ENCODE results near the gene IQSEC3.

The IQSEC3 gene

GRCh38 chr12:212415-212714, 145.8 kb downstream of the IQSEC3 start (continued):
- TF ChIP-seq ZNF426 (tag by site-specific recombination; IDR thresholded peaks at IDR 0.05) (no peak), ZBTB49 (tag by site-specific recombination; IDR thresholded peaks at IDR 0.05; ENCODE audit: low read depth) (no peak)
- TF ChIP-seq, protein P1, sequence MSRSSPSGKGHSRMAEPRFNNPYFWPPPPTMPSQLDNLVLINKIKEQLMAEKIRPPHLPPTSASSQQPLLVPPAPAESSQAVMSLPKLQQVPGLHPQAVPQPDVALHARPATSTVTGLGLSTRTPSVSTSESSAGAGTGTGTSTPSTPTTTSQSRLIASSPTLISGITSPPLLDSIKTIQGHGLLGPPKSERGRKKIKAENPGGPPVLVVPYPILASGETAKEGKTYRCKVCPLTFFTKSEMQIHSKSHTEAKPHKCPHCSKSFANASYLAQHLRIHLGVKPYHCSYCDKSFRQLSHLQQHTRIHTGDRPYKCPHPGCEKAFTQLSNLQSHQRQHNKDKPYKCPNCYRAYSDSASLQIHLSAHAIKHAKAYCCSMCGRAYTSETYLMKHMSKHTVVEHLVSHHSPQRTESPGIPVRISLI (tag by site-specific recombination; IDR thresholded peaks at IDR 0.05) = no peak

GRCh38 chr12:212715-213526, 146.4 kb downstream of the IQSEC3 start:
- H3K9me3 ChIP-seq (ENCODE audit: control insufficient read depth, insufficient read depth, low read depth, low read length) = no peaks in the 10 kb centered on the region
- no peak overlapping the region for H3K27ac ChIP-seq (ENCODE audit: extremely low read depth, low read depth, low read length)
- ChIA-PET POLR2A (no interaction called here), CTCF (interaction anchor here (0.6 to 2.3 kb wide), 4 partner anchors 8 to 185 kb away, joined by 3 to 17 read pairs (median 3); no protein-coding TSS in a partner anchor)
- no peaks in the 10 kb centered on the region for H3K4me1 ChIP-seq (ENCODE audit: control insufficient read depth, insufficient read depth, low read length)
- no peaks in the 10 kb centered on the region for H3K36me3 ChIP-seq (ENCODE audit: control insufficient read depth in 2 of 2, insufficient read depth in 1 of 2, low read length in 2 of 2)
- H3K4me3 ChIP-seq (ENCODE audit: low read depth, low read length) = no peak overlapping the region
- TF ChIP-seq, protein P2, sequence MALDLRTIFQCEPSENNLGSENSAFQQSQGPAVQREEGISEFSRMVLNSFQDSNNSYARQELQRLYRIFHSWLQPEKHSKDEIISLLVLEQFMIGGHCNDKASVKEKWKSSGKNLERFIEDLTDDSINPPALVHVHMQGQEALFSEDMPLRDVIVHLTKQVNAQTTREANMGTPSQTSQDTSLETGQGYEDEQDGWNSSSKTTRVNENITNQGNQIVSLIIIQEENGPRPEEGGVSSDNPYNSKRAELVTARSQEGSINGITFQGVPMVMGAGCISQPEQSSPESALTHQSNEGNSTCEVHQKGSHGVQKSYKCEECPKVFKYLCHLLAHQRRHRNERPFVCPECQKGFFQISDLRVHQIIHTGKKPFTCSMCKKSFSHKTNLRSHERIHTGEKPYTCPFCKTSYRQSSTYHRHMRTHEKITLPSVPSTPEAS (tag by site-specific recombination; IDR thresholded peaks at IDR 0.05) = no peak
- no peak for TF ChIP-seq YY1 (tag by site-specific recombination; IDR thresholded peaks at IDR 0.05)
- peak; percentile 22; the same call in 1 of the 2 replicates for TF ChIP-seq GLIS2 (tag by site-specific recombination; IDR thresholded peaks at IDR 0.05)
- no peak for TF ChIP-seq ZNF311 (tag by site-specific recombination; IDR thresholded peaks at IDR 0.05; ENCODE audit: borderline replicate concordance)
- peak; percentile 75 for TF ChIP-seq ZFHX2 (tag by site-specific recombination; conservative IDR thresholded peaks at IDR 0.05)
- peak; percentile 74 for TF ChIP-seq EGR2 (tag by site-specific recombination; IDR thresholded peaks at IDR 0.05; ENCODE audit: low read depth)
- TF ChIP-seq ZNF354C (tag by site-specific recombination; IDR thresholded peaks at IDR 0.05; ENCODE audit: borderline replicate concordance, low read depth) = no peak
- no peak for TF ChIP-seq ZNF221 (tag by site-specific recombination; IDR thresholded peaks at IDR 0.05; ENCODE audit: borderline replicate concordance)

GRCh38 chr12:213527-213932, 147.0 kb downstream of the IQSEC3 start:
- Histone ChIP-seq H3K4me1 (ENCODE audit: control insufficient read depth, insufficient read depth, low read length) (no peaks in the 10 kb centered on the region), H3K27ac (ENCODE audit: extremely low read depth, low read depth, low read length) (no peak overlapping the region), H3K9me3 (ENCODE audit: control insufficient read depth, insufficient read depth, low read depth, low read length) (no peaks in the 10 kb centered on the region), H3K36me3 (ENCODE audit: control insufficient read depth in 2 of 2, insufficient read depth in 1 of 2, low read length in 2 of 2) (no peaks in the 10 kb centered on the region), H3K4me3 (ENCODE audit: low read depth, low read length) (no peak overlapping the region)
- CTCF ChIA-PET = interaction anchor here (1.0 to 2.3 kb wide), 2 partner anchors 8 to 24 kb away, joined by 3 to 17 read pairs; no protein-coding TSS in a partner anchor
- TF ChIP-seq GLIS2 (tag by site-specific recombination; IDR thresholded peaks at IDR 0.05) = peak; percentile 8; the same call in 1 of the 2 replicates
- TF ChIP-seq ZNF600 (tag by site-specific recombination; IDR thresholded peaks at IDR 0.05) = no peak
- TF ChIP-seq ZNF292 (tag by site-specific recombination; IDR thresholded peaks at IDR 0.05; ENCODE audit: borderline replicate concordance, low read depth) = no peak
- no peak for TF ChIP-seq ZNF544 (tag by site-specific recombination; IDR thresholded peaks at IDR 0.05)
- no peak for TF ChIP-seq ZNF112 (tag by site-specific recombination; IDR thresholded peaks at IDR 0.05)
- no peak for TF ChIP-seq ZFP3 (tag by site-specific recombination; IDR thresholded peaks at IDR 0.05; ENCODE audit: low read depth)
- TF ChIP-seq, protein P3, sequence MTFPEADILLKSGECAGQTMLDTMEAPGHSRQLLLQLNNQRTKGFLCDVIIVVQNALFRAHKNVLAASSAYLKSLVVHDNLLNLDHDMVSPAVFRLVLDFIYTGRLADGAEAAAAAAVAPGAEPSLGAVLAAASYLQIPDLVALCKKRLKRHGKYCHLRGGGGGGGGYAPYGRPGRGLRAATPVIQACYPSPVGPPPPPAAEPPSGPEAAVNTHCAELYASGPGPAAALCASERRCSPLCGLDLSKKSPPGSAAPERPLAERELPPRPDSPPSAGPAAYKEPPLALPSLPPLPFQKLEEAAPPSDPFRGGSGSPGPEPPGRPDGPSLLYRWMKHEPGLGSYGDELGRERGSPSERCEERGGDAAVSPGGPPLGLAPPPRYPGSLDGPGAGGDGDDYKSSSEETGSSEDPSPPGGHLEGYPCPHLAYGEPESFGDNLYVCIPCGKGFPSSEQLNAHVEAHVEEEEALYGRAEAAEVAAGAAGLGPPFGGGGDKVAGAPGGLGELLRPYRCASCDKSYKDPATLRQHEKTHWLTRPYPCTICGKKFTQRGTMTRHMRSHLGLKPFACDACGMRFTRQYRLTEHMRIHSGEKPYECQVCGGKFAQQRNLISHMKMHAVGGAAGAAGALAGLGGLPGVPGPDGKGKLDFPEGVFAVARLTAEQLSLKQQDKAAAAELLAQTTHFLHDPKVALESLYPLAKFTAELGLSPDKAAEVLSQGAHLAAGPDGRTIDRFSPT (tag by site-specific recombination; IDR thresholded peaks at IDR 0.05) = 0 out of 2 replicates have a peak, but pooled peaks have one; percentile 11
- TF ChIP-seq ZNF239 (tag by site-specific recombination; IDR thresholded peaks at IDR 0.05) = no peak
- no peak for TF ChIP-seq ZNF707 (tag by site-specific recombination; IDR thresholded peaks at IDR 0.05)
- POLR2A ChIA-PET = interaction anchor here (0.5 kb wide), 1 partner anchor 138 kb away, joined by 5 read pairs; no protein-coding TSS in a partner anchor
